Measurements from ENCODE around the gene ADCYAP1R1.

Gene ADCYAP1R1

GRCh38 chr7:31069860-31070555 lies 17.9 kb downstream of the ADCYAP1R1 start:
- no peak for DNase-seq

- no peak for DNase-seq
Observed at GRCh38 chr7:31070991-31071644, 19.0 kb downstream of the ADCYAP1R1 start.

GRCh38 chr7:31071645-31072029 lies 19.5 kb downstream of the ADCYAP1R1 start:
- DNase-seq = no peak

DNA sequence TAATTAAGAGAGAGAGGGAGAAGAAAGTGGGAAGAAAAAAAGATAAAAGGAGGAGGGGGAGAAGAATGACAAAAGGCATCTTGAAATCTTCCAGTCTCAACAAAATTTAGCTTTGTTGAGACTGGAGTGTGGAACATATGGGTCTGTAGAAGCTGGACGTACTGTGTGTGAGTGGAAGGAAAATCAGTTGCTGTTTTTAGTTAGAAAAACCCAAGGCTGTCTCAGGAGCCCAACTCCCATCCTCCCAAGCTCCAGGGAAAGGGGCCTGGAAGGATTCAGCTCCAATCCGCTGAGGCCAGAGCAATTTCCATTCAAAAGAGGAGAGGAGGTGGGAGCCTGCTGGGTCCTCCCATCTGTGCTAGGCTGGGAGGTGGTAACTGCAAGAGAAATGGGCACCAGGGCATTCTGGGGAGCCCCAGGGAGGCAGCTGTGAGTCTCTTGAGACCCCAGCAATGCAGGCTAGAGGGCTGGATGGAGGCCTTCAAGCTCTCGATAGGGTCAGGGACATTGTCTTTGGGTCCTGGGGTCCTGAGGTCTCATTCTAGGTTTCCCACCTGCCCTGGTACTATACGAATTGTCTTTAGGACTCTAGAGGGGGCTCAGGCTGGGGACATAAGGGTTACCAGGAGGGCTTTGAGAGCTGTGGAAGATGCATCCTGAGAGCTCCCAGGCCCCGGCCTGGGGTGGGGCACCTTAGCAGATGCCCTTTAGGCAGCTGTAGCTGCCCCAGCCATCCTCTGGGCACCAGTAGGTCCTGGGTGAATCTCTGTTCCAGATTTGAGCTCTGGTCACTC lies 21.4 kb downstream of the ADCYAP1R1 start:
- DNase-seq = no peak

DNA sequence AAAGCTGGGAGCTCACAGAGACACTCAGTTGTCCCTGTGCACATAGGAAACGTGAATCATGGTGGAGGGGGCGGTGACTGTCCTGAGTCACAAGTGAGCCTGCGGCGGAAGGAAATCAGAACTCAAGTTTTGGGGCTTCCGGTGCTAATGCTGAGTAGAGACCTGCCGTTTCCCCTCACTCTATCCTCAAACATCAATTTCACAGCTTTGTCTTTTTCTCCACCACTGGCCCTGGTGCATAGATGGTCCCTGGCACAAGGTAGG lies 21.9 kb downstream of the ADCYAP1R1 start:
- DNase-seq = no peak

DNA sequence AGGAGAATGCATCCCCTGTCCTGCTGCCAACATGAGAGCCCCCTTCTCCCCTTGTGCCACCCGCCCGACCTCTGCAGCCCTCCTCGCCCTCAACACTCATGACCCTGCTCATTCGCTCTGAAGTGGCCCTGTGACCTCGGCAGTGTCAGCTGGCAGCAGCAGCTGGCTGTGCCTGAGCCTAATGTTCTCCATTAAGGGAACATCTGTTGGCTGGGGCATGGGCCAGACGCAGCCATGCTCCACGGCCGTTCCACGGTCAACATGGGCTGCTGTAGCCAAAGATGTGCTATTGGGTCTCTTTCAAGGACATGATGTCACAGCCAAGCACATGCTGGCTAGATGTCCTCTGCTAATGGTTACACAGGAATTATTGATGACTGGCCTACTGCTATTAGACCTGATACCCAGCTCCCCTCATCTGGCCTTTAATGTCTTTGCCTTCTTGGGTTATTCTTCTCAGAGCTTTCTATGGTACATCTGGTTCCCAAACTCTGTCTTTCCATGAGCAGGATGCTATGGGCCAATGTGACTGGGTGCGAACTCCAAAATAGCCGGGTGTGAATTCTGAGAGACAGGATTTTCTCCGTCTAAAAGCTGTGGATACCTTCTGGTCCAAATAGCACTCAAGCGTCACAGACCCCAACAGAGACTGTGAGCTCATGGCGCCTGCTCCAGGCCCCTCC lies 22.4 kb downstream of the ADCYAP1R1 start:
- DNase-seq = no peak

DNA sequence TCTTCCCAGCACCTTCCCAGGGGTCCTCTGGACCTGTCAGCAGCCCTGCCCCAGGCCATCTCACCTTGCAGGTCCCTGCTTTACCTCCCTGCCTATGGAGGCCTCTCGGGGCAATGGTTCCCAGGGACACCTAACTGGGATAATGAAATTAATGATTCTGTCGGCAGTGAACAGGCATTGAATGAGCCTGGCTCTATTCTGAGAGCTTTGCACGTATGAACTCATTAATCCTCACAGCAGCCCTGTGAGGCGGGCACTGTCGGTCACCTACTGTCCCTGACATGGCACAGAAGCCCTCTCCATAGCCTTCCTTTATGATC lies 22.9 kb downstream of the ADCYAP1R1 start:
- no peak for DNase-seq

DNA sequence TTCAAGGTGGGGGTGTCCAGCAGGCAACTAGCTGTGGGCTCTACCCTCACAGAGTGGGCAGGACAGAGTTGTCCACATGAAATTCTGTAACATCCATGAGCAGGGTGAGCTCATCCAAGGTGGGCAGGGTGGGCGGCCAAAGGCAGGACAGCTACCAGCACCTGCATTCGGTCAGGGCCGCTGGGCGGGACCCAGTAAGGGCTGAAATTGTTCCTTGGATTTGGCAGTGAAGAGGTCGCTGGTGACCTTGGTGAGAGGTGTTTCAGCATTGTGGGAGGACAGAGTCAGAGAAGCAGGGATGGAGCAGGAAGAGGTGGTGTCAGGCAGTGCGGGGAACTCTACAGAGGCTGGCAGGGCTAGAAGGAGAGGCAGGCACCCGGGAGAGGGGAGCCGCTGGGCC lies 23.9 kb downstream of the ADCYAP1R1 start:
- no peak for DNase-seq

DNA sequence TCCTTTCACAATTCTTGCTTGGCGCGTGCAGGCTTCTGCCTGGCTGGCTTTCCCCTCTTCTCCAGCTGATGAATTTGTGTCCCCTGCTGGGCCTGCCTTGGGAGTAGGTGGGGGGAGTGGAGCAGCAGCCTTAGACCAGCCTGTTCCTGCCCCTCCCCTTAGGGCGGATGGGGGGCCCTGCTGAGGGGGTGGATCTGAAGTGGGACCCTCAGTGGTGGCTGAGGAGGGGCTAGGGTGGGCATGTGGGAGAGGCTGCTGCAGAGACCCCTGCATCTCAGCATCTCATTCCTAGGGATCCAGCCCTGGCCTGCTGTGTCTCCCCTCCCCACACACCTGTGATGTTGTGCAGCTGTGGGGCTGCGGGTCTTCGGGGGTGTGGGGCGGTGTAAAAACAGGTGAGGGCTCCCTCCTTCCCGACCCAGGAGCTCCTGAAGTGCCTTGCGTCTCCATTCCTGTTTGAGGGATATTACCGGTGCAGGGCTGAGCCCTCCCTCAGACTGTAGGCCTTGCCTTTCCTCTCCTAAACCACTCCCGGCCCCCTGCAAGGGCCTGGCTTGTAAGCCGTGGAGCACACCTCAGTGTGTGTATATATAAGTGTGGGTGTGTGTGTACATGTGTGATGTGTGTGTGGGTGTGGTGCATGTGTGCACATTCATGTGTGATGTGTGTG lies 24.7 kb downstream of the ADCYAP1R1 start:
- no peak for DNase-seq

GRCh38 chr7:31077484-31078362 lies 25.6 kb downstream of the ADCYAP1R1 start:
- DNase-seq = no peak

DNA sequence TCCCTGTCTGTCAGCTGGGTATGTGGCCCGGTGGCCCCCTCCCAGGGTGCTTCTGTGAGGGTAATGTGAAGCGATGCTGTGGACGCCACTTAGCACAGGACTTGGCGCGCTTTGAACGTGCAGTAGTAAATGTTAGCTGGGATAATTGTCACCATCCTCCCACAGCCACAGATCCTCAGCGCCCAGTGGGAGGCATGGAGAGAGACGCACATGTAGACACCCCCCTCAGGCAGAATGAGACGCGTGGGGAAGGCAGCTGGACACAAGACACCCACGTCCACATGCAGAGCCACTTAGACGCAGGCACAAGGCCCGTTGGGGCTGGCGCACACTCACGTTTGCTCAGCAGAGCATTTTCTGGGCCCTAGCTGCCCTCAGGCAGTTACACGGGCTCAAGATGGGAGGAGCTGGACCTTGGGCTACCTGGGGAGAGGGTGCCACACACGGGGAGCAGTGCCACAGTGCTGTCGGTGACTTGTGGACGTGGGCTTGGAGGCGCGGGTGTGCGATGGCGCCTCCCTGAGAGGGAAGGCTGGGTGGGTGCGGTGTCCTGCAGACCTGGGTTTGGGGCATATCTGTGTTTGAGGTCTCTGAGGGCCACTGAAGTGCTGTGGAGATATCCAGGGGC lies 26.4 kb downstream of the ADCYAP1R1 start:
- DNase-seq = no peak

GRCh38 chr7:31079126-31079823 lies 27.2 kb downstream of the ADCYAP1R1 start:
- no peak for DNase-seq

- DNase-seq = no peak
Observed at GRCh38 chr7:31079824-31080511, 27.9 kb downstream of the ADCYAP1R1 start.

- DNase-seq = no peak
Observed at GRCh38 chr7:31080763-31081162, 28.7 kb downstream of the ADCYAP1R1 start.

GRCh38 chr7:31082017-31082416 lies 29.9 kb downstream of the ADCYAP1R1 start:
- DNase-seq = no peak

- DNase-seq = no peak
Observed at GRCh38 chr7:31082447-31082846, 30.3 kb downstream of the ADCYAP1R1 start.

DNA sequence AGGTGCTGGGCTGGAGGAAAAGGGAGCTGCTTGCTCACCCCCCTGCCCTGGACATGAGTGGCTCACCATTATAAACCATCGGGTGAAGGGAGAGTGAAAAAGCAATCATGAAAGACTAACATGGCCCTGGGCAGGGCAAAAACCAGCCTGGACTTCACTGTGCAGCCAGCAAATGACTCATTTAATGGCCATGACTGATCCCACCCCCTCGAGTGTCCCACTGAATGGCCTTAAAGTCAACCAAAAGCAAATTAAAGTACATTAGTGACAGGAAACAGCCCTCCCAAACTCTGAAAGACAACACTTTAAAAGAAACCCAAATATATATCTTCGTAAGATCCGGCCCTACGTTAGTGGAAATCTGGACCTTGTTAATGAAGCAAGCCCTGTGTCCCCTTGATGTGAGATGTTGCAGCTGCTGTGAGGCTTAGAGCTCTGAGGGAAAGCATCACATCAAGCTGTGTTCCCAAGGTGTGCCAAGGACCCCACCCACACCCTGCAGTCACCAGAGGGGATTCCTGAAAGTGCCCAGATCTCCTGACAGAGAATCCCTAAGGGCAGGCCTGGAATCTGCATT lies 31.2 kb downstream of the ADCYAP1R1 start:
- no peak for DNase-seq

DNA sequence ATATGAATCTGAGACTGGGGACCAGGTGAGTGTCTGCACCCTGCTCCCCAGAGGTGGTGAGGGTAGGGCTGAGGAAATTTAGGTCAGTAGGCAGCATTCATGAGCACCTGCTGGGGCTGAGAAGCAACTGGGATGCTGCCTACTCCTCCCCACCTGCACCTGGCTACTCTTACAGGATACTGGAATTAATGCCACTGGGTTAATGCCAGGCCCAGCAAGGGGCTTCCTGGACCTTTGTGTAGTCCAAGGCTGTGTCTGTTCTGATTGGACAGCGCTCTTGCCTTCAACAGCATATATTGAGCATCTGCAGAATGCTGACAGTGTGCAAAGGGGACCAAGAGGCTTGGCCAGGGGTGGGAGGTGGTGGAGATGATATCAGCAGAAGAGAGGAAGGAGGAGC lies 32.1 kb downstream of the ADCYAP1R1 start:
- DNase-seq = no peak

- no peak for DNase-seq
Observed at GRCh38 chr7:31087351-31087750, 35.2 kb downstream of the ADCYAP1R1 start.

DNA sequence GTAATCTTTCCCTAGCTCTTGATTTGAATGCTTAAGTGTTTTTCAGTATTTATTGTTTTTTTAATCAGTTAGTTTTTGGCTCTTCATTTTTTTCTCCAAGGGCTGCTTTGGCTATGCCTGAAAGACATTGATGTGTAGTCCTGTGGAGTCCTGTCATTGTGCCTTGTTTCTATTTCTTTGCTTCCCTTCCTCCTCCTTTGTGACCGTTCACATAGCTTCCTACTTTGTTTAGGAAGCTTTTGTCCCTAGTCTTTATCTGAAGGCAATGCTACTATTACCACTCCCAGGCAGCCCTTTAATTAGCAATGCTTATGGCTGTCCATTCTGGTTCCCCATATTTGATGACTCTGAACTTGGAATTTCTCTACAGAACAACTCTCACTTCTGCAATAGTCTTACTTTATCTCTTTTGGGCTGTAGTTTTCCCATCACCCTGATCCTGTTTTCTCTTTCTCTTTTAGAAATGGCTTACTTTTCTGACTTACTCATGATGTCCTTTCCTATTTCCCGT lies 39.9 kb downstream of the ADCYAP1R1 start:
- DNase-seq = no peak

Measured in right forelimb (tissue), 1 donor.